HEK293T (cell line): Measurements from ENCODE around the gene CEBPE.

Experiments used
- BHLHE40 ChIP-seq: fragments of 450-650 bp; IDR thresholded peaks from 2 replicates; pipeline ENCODE4 v1.6.1; 2016; ENCODE audit warnings: mild to moderate bottlenecking, moderate library complexity, borderline replicate concordance
- CTBP1 ChIP-seq: fragments of 450-650 bp; IDR thresholded peaks from 2 replicates; pipeline ENCODE4 v1.6.1; 2016; ENCODE audit warnings: borderline replicate concordance
- ELF4 ChIP-seq: fragments of 450-650 bp; IDR thresholded peaks from 2 replicates; pipeline ENCODE4 v1.6.1; 2017; ENCODE audit warnings: antibody characterized with exemption
- FOXA1 ChIP-seq: fragments of 450-650 bp; IDR thresholded peaks from 2 replicates; pipeline ENCODE4 v1.6.1; 2016; ENCODE audit warnings: mild to moderate bottlenecking
- FOXK2 ChIP-seq: fragments of 450-650 bp; IDR thresholded peaks from 2 replicates; pipeline ENCODE4 v1.6.1; 2016; ENCODE audit warnings: mild to moderate bottlenecking
- FOXM1 ChIP-seq: fragments of 450-650 bp; IDR thresholded peaks from 2 replicates; pipeline ENCODE4 v1.6.1; 2017; ENCODE audit warnings: mild to moderate bottlenecking, borderline replicate concordance
- HDGF ChIP-seq: fragments of 450-650 bp; IDR thresholded peaks from 2 replicates; pipeline ENCODE4 v1.6.1; 2017; ENCODE audit warnings: antibody characterized with exemption, borderline replicate concordance
- L3MBTL2 ChIP-seq: fragments of 450-650 bp; conservative IDR thresholded peaks from 2 replicates; pipeline ENCODE4 v1.6.1; 2016; ENCODE audit warnings: mild to moderate bottlenecking
- LEF1 ChIP-seq: fragments of 450-650 bp; IDR thresholded peaks from 2 replicates; pipeline ENCODE4 v1.6.1; 2017; ENCODE audit warnings: mild to moderate bottlenecking, borderline replicate concordance
- NFRKB ChIP-seq: fragments of 450-650 bp; IDR thresholded peaks from 2 replicates; pipeline ENCODE4 v1.6.1; 2016; ENCODE audit warnings: mild to moderate bottlenecking, moderate library complexity
- PKNOX1 ChIP-seq: fragments of 450-650 bp; IDR thresholded peaks from 2 replicates; pipeline ENCODE4 v1.6.1; 2016
- SP1 ChIP-seq: fragments of 450-650 bp; IDR thresholded peaks from 2 replicates; pipeline ENCODE4 v1.6.1; 2017
- SUZ12 ChIP-seq: fragments of 450-650 bp; IDR thresholded peaks from 2 replicates; pipeline ENCODE4 v1.6.1; 2016; ENCODE audit warnings: mild to moderate bottlenecking
- ZNF384 ChIP-seq: fragments of 450-650 bp; IDR thresholded peaks from 2 replicates; pipeline ENCODE4 v1.6.1; 2016

DNA sequence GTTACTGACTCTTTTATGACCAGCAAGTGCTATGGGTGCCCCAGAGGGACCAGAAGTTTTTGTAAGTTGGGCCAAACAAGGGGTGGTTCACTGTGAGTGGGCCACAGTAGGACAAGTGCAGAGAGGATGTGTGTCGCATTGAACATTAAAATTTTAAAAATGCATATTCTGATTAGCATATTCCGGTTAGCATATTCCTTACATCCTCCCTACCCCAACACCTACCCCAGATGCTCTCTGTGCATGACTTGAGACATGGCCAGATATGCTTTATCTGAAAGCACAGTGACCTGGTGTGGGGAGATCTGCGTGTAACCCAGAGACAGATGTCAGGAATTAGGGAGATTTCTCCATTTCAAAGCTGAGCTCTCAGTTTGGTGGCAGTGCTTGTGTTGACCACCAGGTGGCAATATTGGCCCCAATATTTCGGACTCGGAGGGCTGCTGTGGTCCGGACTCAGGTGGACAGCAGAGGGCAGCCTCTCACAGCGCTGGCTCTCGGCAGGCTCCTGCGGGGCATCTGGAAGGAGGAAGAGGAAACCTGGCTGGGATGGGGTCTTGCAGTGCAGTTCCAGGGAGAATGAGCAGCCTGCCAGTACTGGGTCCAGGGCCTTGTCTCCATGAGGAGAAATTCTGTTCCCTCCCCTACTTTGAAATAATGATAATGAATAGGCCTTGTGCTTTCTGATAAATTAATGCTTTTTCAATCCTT is 1.6 kb upstream of the CEBPE start:
- TF ChIP-seq BHLHE40 = no peak
- no peak for TF ChIP-seq FOXK2
- TF ChIP-seq LEF1 = no peak
- TF ChIP-seq ELF4 = no peak
- no peak for TF ChIP-seq SP1
- no peak for TF ChIP-seq NFRKB
- no peak for TF ChIP-seq FOXM1
- no peak for TF ChIP-seq FOXA1
- TF ChIP-seq SUZ12 = no peak
- no peak for TF ChIP-seq ZNF384
- no peak for TF ChIP-seq HDGF
- TF ChIP-seq CTBP1 = no peak
- TF ChIP-seq L3MBTL2 = no peak
- TF ChIP-seq PKNOX1 = no peak
